CD4-positive, alpha-beta T cell treated with Interleukin-17A for 4 hours (primary cell): ENCODE results near the gene C4A.
A peak's percentile ranks its signal among the peaks of the same experiment; 100 is the strongest.
"Not testable (repeated sequence)": the region's sequence is repeated elsewhere in the genome, so short reads cannot be mapped to it uniquely, and the experiment has no call there.

Source experiments
- DNase-seq: peaks from one replicate; pipeline ENCODE4 v3.0.0-alpha.2; 2020; ENCODE audit warnings: mixed read lengths

Gene C4A

GRCh38 chr6:32037136-32037535 is 55.3 kb downstream of the C4A start:
- DNase-seq = not testable (repeated sequence)

GRCh38 chr6:32037598-32038524 is 56.0 kb downstream of the C4A start, which contains the start of gene CYP21A2:
TSS of gene CYP21A2 (plus strand) at chr6:32038415. CDS start at chr6:32038423, 8 bp downstream.
- not testable (repeated sequence) for DNase-seq

- DNase-seq = not testable (repeated sequence)
Observed at GRCh38 chr6:32038878-32039277, 57.0 kb downstream of the C4A start.

GRCh38 chr6:32039321-32040274 is 57.7 kb downstream of the C4A start:
- DNase-seq = not testable (repeated sequence)

GRCh38 chr6:32040299-32041049 is 58.6 kb downstream of the C4A start:
- not testable (repeated sequence) for DNase-seq

GRCh38 chr6:32041050-32041321 is 59.1 kb downstream of the C4A start:
- not testable (repeated sequence) for DNase-seq

- not testable (repeated sequence) for DNase-seq
Observed at GRCh38 chr6:32041385-32041784, 59.5 kb downstream of the C4A start.

GRCh38 chr6:32042276-32042675 is 60.4 kb downstream of the C4A start:
- DNase-seq = not testable (repeated sequence)

GRCh38 chr6:32043589-32044380 is 61.9 kb downstream of the C4A start:
- not testable (repeated sequence) for DNase-seq

- not testable (repeated sequence) for DNase-seq
Observed at GRCh38 chr6:32044916-32045315, 63.1 kb downstream of the C4A start.

- DNase-seq = no peak
Observed at GRCh38 chr6:32045811-32046449, 64.1 kb downstream of the C4A start.

- no peak for DNase-seq
Observed at GRCh38 chr6:32046450-32047083, 64.7 kb downstream of the C4A start.

- no peak for DNase-seq
Observed at GRCh38 chr6:32047084-32047478, 65.2 kb downstream of the C4A start.

- no peak for DNase-seq
Observed at GRCh38 chr6:32047539-32047854, 65.6 kb downstream of the C4A start.

- DNase-seq = peak; percentile 78
Observed at GRCh38 chr6:32047855-32048766, 66.3 kb downstream of the C4A start.

- not testable (repeated sequence) for DNase-seq
Observed at GRCh38 chr6:32049149-32049548, 67.3 kb downstream of the C4A start.

GRCh38 chr6:32049736-32050135 is 67.9 kb downstream of the C4A start:
- not testable (repeated sequence) for DNase-seq

GRCh38 chr6:32050562-32050961 is 68.7 kb downstream of the C4A start:
- no peak for DNase-seq
